Measurements from ENCODE around the gene CLK3.

- TF ChIP-seq TAF1 (IDR thresholded peaks at IDR 0.05; ENCODE audit: borderline replicate concordance, insufficient read depth, low read length) (no peak), POLR2AphosphoS5 (IDR thresholded peaks at IDR 0.05; ENCODE audit: low read depth, low read length) (no peak), SIN3A (IDR thresholded peaks at IDR 0.05; ENCODE audit: borderline replicate concordance, insufficient read depth, low read length) (no peak), REST (IDR thresholded peaks at IDR 0.05; ENCODE audit: insufficient read depth in 1 of 2, low read depth in 2 of 2, low read length in 2 of 2) (no peak)
Observed at GRCh38 chr15:74642348-74642733, 26.7 kb downstream of the CLK3 start.
